ENCODE results near the gene PSORS1C1.

Gene PSORS1C1

GRCh38 chr6:31125586-31126363 is 11.2 kb downstream of the PSORS1C1 start:
- no peak for DNase-seq

DNA sequence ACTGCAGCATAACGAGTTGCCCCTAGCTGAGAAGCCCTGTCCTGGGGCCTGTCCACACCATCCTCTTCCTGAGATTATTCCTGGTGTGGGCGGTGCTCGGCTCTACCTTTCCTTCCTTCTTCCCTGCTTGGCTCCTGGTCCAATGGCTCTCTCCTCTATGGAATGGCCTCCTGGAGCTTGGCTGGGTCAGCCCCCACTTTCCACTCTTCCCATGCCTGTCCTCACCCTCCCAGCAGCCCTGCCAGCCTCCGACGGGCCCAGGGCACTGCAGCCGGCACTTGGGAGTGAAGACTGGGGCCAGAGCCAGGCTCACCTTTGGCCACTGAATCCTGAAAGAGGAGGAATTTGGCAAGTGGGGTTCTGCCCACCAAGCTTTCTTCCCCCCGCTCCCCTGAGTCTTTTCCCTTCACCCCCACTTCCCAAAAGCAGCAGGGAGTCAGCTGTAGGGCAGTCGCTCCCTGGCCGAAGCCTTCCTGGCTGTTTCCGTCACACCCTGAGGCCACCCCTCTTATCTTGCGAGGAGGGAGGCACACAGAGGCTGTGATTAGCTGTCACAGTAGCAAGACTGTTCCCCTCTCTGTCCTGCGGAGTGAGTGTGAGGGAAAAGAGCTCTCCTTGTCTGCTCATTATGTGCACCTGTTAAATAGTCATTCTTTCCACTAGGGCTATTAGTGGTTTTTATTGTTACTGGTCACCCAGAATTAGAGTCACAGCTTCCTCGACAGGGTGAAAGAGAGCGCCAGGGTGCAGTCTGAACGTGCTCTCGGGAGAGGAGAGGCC is 12.0 kb downstream of the PSORS1C1 start:
- no peak for DNase-seq

DNA sequence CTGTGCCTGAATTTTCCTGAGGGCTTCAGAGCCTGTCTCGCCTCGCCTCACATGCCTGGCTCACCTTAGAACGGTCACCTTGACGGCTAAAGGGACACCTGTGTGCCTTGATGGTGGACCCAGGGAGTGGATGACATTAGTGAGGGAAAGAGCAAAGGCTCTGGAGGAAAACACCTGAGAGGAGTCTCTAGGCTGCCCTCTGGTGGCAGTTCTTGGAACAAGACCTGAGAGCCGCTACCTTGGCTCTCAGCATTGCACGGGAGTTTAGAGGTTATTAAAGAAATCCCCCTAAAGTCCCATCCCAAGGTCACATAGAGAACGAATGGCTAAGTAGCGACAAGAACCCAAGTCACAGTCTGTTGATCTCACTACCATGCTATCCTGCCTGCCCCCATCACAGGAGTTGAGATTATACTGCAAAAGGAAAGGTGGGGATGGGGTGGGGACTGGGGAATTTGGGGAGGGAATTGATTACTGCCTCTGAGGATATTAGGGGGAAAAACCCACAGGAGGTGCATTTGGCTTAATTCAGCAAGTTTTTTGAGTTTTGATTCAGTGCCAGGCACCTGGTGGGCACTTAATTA is 13.6 kb downstream of the PSORS1C1 start:
- DNase-seq: peak in 22 of 56 donors; percentile 2 to 49 (median 12)

DNA sequence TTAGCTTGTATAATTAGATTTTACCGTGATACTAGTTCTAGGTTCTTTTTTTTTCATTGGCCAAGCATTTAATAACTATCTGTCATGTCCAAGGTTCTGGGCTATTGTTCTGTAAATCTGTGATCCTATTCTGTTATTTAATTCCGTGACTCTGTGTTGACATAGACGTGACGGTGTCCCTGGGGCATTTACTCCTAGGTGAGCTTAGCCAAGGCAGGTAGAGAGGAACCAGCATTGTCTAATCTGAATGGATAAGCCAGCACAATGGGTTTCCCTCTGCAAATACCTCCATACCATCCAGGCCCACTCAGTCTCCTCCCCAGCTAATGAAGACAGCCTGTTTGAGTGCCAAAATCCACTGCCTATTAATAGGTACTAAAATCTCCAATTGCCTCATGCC is 14.5 kb downstream of the PSORS1C1 start:
- DNase-seq: no peak

DNA sequence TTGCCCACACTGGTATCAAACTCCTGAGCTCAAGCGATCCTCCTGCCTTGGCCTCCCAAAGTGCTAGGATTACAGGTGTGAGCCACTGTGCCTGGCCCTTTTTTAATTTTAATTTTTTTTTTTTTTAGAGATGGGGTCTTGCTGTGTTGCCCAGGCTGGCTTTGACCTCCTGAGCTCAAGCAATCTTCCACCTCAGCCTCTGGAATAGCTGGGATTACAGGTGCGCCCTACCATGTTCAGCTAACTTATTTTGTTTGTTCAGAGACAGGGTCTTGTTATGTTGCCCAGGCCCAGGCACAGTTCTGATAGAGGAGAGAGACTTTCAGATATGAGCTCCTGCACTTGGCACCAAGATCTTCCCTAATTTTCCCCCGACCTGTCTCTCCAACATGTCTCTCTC is 16.2 kb downstream of the PSORS1C1 start:
- no peak for DNase-seq

- no peak for DNase-seq
Measured at GRCh38 chr6:31131595-31131994, 17.0 kb downstream of the PSORS1C1 start.

DNA sequence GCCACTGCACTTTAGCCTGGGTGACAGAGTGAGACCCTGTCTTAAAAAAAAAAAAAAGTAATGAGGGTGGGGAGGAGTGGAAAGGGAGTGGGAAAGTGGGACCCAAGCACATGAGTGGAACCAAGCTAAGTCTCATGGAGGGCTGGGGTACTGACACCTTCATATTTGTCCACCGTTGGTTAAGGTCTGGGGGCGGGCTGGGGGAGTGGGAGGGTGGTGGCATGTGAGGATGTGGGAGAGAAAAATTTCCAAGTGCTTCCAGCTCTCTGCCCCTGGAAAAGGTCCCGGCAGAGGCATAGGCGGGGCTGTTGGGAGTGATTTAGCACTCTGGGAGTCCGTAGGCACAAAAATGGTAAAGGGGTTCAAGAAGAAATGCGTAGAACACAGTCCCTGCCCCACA is 18.2 kb downstream of the PSORS1C1 start:
- DNase-seq: no peak

DNA sequence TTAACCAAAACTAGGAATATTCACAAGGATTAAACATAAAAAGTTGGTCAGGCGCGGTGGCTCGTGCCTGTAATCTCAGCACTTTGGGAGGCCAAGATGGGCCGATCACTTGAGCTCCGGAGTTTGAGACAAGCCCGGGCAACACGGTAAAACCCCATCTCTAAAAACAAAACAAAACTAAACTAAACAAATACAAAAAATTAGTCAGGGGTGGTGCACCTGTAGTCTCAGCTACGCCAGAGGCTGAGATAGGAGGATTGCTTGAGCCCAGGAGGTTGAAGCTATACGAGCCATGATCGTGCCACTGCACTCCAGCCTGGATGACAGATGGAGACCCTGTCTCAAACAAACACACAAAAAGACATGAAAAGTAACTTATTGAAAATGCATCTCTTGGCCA is 21.1 kb downstream of the PSORS1C1 start:
- no peak for DNase-seq

DNA sequence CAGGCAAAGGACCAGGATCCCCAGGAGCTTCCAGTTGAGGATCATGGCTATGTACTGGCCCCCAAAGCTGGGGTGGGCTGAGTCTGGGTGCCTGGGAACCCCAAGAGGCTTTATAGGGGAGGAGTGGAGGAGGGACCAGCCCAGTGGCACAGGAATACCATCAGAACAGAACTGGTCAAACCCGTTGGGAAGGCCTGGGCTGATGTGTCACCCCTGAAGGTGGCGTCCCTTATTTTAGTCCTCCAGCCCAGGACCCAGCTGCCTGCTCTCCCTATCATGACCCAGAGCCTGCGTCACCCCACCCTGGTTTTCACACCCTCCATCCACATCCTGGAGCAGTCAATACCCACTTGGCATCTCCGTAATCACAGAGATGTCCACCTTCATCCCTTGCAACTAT is 24.4 kb downstream of the PSORS1C1 start, which contains the start of gene PSORS1C2:
TSS of gene PSORS1C2 (minus strand) at position 85 of the 400 bp plus-strand sequence. CDS start at position 45, 40 bp downstream.
- DNase-seq: no peak

DNA sequence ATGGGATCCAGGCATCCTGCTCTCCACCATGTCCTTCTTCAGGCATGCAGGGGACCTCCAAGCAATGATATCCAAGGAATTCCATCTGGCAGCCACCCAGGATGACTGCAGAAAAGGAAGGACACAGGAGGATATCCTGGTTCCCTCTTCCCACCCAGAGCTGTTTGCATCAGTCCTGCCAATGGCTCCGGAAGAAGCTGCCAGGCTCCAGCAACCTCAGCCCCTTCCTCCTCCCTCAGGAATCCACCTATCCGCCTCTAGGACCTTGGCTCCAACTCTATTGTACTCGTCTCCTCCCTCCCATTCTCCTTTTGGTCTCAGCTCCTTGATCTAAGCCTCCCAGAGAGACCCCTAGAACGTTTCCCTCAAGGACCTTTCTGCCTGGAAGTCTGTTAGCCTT is 25.0 kb downstream of the PSORS1C1 start:
- DNase-seq: no peak

GRCh38 chr6:31140643-31141042 is 26.0 kb downstream of the PSORS1C1 start:
- no peak for DNase-seq

GRCh38 chr6:31142361-31142761 is 27.8 kb downstream of the PSORS1C1 start:
- no peak for DNase-seq

DNA sequence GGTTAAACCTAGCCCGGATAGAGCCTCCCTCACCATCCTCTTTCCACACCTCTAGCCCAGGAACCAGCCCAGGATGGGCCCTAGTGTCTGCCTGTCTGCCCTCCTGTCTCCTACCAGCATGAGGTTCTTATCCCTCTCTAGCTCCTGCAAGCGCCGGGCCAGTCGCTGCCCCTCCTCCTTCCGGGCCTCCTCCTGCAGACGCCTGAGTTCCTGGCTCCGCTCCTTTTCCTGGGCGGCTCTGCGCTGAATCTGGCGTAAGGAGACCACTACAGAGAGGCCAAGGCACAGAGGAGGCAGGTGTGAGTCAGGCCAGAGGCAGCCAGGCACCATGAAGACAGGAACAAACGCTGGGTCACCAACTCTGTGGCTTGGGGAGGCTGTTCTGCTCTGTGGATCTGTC is 28.5 kb downstream of the PSORS1C1 start:
- no peak for DNase-seq

GRCh38 chr6:31144296-31144969 is 29.8 kb downstream of the PSORS1C1 start:
- DNase-seq: no peak

- no peak for DNase-seq
Measured at GRCh38 chr6:31144970-31145340, 30.4 kb downstream of the PSORS1C1 start.

GRCh38 chr6:31145386-31145785 is 30.8 kb downstream of the PSORS1C1 start:
- no peak for DNase-seq

GRCh38 chr6:31149827-31150447 is 35.3 kb downstream of the PSORS1C1 start:
- no peak for DNase-seq

DNA sequence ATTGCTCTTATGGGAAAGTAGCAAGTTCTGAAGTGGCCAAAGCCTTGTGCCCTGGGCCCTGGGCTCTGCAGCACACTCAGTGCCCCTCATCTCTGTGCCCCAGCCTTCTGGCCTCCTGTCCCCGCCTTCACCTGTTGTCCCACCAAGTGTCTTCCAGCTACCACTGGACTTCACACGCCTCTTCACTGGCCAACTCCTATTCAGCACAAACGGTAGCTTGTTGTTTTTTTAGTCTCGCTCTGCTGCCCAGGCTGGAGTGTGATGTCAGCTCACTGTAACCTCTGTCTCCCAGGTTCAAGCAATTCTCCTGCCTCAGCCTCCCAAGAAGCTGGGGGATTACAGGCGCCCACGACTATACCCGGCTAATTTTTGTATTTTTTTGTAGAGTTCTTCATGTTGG is 38.2 kb downstream of the PSORS1C1 start:
- no peak for DNase-seq

- DNase-seq: no peak
Measured at GRCh38 chr6:31154436-31154835, 39.8 kb downstream of the PSORS1C1 start.

GRCh38 chr6:31156641-31157040 is 42.0 kb downstream of the PSORS1C1 start:
- DNase-seq: no peak

DNA sequence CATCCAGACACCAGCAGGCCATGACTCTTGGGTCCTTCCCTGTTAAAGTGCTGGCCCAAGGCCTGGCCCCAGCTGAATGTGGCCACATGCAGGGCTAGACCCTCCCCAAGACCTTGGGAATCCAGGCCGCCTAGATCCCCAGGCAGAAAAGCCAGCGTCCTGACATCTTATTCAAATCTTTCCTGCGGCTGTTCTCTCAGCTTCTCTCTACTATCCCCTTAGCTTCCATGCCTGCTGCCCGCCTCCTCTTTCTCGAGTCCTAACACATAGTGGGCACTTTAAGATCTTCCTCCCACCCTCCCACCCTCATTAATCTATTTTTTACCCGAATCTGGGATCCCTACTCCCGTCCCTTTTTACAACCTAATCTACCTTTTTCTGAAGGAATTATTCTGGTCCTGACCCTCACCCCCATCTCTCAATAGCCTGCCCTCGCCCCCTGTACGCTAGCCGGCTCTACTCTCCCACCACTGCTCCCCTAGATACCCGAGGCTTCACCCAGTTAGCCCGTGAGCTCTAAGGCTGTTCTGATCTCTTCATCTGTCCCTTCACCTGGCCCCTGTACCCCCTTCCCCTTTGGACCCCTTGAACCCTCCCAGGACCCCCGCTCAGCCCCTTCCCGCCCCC is 43.0 kb downstream of the PSORS1C1 start, which contains the start of gene CCHCR1:
TSS of gene CCHCR1 (minus strand) at position 290 of the 627 bp plus-strand sequence. CDS start at position 88, 202 bp downstream.
- peak in 1 of 56 donors; percentile 8 for DNase-seq
